Colonic mucosa (tissue), 4 donors: ENCODE measurements around the gene FASTK. TPM values are rescaled to one million over a fixed set of nuclear protein-coding genes. Genes with fewer than 3 reads are reported as not detected.

Experiments
- DNase-seq: peaks from one replicate; pipeline ENCODE4 v3.0.0-alpha.2; 2020
- H3K27ac ChIP-seq: fragments of 200-600 bp; one replicate; pipeline ENCODE4 v1.8.0; 2021
- H3K27me3 ChIP-seq: fragments of 200-600 bp; one replicate; pipeline ENCODE4 v1.8.0; 2021
- H3K36me3 ChIP-seq: fragments of 200-600 bp; one replicate; pipeline ENCODE4 v1.8.0; 2021
- H3K4me1 ChIP-seq: fragments of 200-600 bp; one replicate; pipeline ENCODE4 v1.8.0; 2021; ENCODE audit warnings: mild to moderate bottlenecking
- H3K4me3 ChIP-seq: fragments of 200-600 bp; one replicate; pipeline ENCODE4 v1.8.0; 2021
- H3K9ac ChIP-seq, 2 donors: one replicate each; pipeline ENCODE4 v1.7.0; 2013; ENCODE audit warnings: control low read depth in 2 of 2, low read depth in 2 of 2, low read length in 2 of 2
- H3K9me3 ChIP-seq: fragments of 200-600 bp; one replicate; pipeline ENCODE4 v1.8.0; 2021
- intact Hi-C: fragments of 100-400 bp; cut with DNase I; formaldehyde crosslinking; loops from one replicate; pipeline ENCODE4 v1.14.1; 2022
- total RNA-seq, 2 donors: library from RNA; stranded (reverse); fragmentation: NEBNext Ultra II Directional in 1 of 2; extraction: Animal tissue kit (Norgen Biotek cat#: 25700) in 1 of 2; gene quantifications; one replicate each; pipeline ENCODE4 v1.2.1, GENCODE V29; 2021
- TF ChIP-seq, protein P1 (sequence below): fragments of 200-600 bp; IDR thresholded peaks from one replicate; pipeline ENCODE4 v1.8.0; 2022; ENCODE audit warnings: antibody characterized with exemption, mild to moderate bottlenecking
- donor health status: healthy.
- donor health status: DM: no; HTN: no; CAD: no.
- donor health status: DM: no; HTN: no; CAD: no.

Gene FASTK
- total RNA-seq, 2 donors from 2014 or later = 67.0 to 149 TPM

DNA sequence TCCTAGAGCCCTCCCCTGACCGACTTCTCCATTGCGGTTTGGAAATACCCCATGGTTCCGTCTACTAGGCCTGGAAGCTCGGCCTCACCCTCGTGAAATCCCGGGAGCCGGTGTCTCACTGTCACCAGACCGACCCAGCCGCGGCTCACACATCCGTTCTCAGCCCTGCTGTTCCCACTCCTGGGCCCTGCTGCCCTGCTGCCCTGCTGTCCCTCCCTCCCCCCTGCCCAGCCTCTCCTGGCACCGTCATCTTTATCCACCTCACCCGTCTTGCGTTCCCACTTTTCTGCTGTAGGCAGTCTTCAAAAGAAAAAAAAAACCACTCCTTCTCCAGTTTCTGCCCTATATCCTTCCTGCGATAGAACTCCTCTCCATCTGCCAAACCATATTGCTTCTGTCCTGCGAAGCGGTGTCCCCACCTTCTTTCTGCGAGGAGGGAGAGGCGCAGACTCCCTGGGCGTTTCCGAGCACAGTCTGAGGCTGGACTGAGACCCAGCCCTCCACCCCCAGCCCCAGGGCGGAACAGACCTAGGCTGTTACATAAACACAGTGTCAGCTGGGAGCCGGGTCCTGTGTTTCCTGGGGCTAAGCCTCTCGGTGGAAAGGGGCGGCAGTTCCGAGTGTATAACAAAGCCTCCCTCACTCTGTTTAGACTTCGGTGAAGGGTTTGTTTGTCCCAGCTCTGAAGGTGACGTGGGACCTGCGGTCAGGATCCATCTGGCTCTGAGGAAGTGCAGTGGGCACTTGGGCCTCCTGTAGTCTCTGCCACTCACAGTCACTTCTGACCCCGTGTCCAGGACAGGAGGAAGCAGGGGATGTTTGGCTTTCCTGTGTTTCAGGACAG, 8.5 kb upstream of the FASTK start:
- DNase-seq = peak; percentile 54
- Histone ChIP-seq H3K9me3 (no peaks in the 10 kb centered on the region), H3K27ac (peak overlapping the region; percentile 77), H3K4me3 (no peak overlapping the region), H3K27me3 (no peaks in the 10 kb centered on the region), H3K4me1 (peaks cover 9% of the 10 kb centered on the region), H3K9ac (peak overlapping the region; percentile 57 to 92), H3K36me3 (no peaks in the 10 kb centered on the region)
- TF ChIP-seq, protein P1, sequence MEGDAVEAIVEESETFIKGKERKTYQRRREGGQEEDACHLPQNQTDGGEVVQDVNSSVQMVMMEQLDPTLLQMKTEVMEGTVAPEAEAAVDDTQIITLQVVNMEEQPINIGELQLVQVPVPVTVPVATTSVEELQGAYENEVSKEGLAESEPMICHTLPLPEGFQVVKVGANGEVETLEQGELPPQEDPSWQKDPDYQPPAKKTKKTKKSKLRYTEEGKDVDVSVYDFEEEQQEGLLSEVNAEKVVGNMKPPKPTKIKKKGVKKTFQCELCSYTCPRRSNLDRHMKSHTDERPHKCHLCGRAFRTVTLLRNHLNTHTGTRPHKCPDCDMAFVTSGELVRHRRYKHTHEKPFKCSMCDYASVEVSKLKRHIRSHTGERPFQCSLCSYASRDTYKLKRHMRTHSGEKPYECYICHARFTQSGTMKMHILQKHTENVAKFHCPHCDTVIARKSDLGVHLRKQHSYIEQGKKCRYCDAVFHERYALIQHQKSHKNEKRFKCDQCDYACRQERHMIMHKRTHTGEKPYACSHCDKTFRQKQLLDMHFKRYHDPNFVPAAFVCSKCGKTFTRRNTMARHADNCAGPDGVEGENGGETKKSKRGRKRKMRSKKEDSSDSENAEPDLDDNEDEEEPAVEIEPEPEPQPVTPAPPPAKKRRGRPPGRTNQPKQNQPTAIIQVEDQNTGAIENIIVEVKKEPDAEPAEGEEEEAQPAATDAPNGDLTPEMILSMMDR = no peak
- intact Hi-C loops = no loop called here

- DNase-seq = no peak
- Histone ChIP-seq H3K9me3 (no peaks in the 10 kb centered on the region), H3K4me3 (peak overlapping the region; percentile 77), H3K36me3 (no peaks in the 10 kb centered on the region), H3K9ac (peak overlapping the region; percentile 89 to 92), H3K4me1 (peaks cover 9% of the 10 kb centered on the region), H3K27me3 (no peaks in the 10 kb centered on the region), H3K27ac (peak overlapping the region; percentile 77)
- intact Hi-C loops = no loop called here
- TF ChIP-seq, protein P1 = no peak
These were observed 7.6 kb upstream of the FASTK start for GRCh38 chr7:151088019-151088855.

DNA sequence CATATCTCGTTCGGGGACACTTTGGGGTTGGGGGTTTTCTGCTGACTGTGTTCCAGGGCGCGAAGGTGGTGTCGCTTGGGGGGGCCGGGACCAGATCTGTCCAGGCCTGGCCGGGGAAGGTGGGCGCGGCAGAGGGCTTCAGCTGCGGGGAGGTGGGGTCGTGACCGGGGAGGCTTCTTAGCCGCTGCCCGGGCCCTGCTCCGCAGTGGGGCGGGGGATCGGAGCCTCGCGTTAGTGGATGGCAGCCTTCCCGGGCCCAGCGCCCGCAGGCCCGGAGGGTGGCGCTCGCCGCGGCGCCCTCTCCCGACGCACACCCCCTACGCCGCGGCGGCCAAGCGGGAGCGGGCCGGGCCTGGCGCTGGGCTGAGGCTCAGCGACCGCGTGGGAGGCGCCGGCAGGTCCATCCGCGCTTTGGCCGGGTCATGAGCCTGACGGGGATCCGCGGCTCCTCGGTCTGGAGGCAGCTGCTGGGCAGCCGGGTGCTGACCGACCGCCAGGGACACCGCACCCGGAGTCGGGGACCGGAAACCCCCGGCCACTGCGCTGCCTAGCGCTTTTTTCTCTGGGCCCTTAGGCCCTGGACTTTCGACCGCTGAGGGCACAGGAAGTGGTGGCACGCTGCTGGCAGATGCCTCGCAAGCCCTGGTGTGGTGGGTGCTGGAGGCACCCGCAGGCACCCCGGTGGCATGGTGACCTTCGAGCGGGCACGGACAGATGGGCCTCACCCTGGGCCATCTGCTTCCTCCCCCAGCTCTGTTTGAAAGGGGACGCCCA, 6.8 kb upstream of the FASTK start:
- Histone ChIP-seq H3K27ac (peak overlapping the region; percentile 77), H3K27me3 (no peaks in the 10 kb centered on the region), H3K9me3 (no peaks in the 10 kb centered on the region), H3K4me1 (peaks cover 10% of the 10 kb centered on the region), H3K9ac (peak overlapping the region; percentile 89 to 92), H3K36me3 (no peaks in the 10 kb centered on the region), H3K4me3 (peak overlapping the region; percentile 77)
- peak; percentile 58 for DNase-seq
- intact Hi-C loops = no loop called here
- TF ChIP-seq, protein P1 = no peak

DNA sequence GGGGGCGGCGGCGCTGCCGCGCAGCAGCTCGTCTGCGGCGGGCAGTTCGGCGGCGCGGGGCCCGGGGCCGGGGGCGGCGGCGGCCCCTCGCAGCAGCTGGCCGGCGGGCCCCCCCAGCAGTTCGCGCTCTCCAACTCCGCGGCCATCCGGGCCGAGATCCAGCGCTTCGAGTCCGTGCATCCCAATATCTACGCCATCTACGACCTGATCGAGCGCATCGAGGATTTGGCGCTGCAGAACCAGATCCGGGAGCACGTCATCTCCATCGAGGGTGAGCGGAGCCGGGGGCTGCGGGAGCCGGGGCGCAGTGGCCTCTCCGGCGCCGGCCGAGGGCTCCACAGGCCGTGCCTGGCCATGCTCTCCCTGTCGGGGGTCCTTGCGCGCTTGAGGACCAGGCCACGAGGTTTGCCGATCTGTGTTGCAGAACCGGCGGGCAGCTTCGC, 6.2 kb upstream of the FASTK start:
- Histone ChIP-seq H3K4me1 (peaks cover 16% of the 10 kb centered on the region), H3K27me3 (no peaks in the 10 kb centered on the region), H3K27ac (peak overlapping the region; percentile 77), H3K4me3 (peak overlapping the region; percentile 77), H3K9me3 (no peaks in the 10 kb centered on the region), H3K36me3 (no peaks in the 10 kb centered on the region), H3K9ac (peak overlapping the region; percentile 89 to 92)
- intact Hi-C loops = no loop called here
- TF ChIP-seq, protein P1 = no peak
- DNase-seq = peak; percentile 47
